GM12864 (cell line): ENCODE data around the gene ATP5ME.

ENCODE experiments used
- DNase-seq: peaks from one replicate; pipeline ENCODE4 v3.0.0-alpha.2; 2011; ENCODE audit warnings: low read depth
- H3K4me3 ChIP-seq: 2 replicates; pipeline ENCODE4 v1.5.1; 2011; ENCODE audit warnings: mild to moderate bottlenecking, low read depth, low read length, control low read depth
- TF ChIP-seq, protein P1 (sequence below): IDR thresholded peaks from 2 replicates; pipeline ENCODE4 v1.5.1; 2011; ENCODE audit warnings: low read depth, mild to moderate bottlenecking, moderate library complexity, low read length, control low read depth, inconsistent platforms; ENCODE audit errors: missing control alignments

ATP5ME gene

DNA sequence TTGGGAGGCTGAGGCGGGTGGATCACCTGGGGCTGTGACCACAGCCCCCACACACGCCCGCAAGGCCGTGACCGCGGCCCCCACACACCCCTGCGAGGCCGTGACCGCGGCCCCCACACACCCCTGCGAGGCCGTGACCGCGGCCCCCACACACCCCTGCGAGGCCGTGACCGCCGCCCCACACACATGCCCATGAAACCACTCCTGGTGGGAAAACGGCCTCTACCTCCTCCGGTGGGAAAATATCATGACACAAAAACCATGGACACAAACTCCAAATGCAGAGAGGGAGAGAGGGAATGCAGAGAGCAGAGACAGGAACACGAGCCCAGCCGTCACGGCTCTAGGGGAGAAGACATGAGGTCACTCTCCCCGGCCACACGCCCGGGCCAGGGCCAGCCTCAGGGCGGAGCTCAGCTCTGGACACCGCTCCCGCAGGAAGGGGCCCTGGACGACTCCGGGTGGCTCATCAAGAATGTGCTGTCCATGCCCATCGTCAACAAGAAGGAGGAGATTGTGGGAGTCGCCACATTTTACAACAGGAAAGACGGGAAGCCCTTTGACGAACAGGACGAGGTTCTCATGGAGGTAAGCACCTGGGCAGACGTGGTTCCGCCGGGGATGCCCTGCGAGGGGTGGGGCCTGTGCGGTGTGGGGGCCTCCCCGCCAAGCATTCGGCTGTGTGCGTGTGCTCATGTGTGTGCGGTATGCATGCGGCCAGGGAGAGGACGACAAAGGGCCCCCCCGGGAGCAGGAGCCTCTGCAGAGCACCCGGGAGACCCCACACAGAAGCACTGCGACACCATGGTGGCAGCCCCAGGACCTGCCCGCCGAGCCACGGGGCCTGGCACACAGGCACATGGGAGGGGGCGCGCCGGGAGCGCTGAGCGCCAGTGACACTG, 17.4 kb downstream of the ATP5ME start:
- DNase-seq: no peak
- TF ChIP-seq, protein P1, sequence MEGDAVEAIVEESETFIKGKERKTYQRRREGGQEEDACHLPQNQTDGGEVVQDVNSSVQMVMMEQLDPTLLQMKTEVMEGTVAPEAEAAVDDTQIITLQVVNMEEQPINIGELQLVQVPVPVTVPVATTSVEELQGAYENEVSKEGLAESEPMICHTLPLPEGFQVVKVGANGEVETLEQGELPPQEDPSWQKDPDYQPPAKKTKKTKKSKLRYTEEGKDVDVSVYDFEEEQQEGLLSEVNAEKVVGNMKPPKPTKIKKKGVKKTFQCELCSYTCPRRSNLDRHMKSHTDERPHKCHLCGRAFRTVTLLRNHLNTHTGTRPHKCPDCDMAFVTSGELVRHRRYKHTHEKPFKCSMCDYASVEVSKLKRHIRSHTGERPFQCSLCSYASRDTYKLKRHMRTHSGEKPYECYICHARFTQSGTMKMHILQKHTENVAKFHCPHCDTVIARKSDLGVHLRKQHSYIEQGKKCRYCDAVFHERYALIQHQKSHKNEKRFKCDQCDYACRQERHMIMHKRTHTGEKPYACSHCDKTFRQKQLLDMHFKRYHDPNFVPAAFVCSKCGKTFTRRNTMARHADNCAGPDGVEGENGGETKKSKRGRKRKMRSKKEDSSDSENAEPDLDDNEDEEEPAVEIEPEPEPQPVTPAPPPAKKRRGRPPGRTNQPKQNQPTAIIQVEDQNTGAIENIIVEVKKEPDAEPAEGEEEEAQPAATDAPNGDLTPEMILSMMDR: no peak
- no peak overlapping the region for H3K4me3 ChIP-seq

DNA sequence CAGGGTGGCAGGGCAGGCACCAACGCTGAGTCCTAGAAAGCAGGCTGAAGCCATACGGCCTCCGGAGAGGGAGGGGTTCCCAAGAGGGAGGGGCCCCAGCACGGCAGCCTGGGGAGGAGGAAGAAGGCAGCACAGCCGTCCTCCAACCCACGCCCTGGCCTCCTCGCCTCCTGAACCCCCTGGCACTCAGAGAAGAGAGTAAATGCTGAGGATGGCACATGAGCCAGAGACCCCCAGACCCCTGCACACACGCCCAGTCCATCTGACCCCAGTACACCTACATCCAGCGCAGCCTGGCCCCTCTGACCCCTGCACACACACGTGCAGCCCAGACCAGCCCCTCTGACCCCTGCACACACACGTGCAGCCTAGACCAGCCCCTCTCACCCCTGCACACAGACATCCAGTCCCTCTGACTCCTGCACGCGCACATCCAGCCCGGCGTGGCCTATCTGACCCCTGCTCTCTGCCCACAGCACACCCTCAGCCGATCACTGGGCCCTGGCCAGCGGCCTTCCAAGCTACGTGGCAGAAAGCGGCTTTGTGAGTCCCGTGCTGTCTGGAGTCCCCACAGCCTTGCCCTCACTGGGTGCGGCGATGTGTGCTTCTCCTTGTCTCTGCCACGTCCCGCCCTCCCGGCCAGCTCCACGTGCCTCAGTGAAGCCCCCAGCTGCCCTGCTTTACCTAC, 18.5 kb downstream of the ATP5ME start:
- DNase-seq: no peak
- H3K4me3 ChIP-seq: no peak overlapping the region
- TF ChIP-seq, protein P1: no peak

DNA sequence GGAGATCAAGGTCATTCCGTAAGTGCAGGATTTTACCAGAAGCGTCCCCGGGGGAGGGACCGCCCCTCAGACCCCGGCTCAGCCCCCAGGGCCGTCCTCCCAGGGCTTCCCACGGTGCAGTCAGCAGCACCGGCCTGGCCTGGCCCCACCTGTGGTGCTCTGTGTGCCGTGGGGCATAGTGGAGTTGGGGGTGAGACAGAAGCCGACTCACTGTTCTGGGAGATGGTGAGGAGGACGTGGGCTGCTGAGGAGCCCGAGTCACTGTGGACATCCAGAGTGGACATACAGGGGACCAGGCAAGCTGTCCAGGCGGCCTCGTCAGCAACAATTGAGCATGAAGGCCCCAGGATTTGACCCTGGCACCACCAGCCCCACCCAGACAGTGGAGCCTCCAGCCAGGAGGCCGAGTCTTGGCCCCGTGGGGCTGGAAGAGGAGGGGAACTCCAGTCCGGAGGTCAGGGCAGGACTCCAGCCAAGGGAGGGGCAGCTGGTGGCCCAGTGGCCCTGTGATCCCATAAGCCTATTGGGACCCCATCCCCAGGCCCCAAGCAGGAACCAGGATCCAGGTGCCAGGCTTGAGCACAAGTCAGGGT, 19.1 kb downstream of the ATP5ME start:
- DNase-seq: no peak
- H3K4me3 ChIP-seq: no peak overlapping the region
- TF ChIP-seq, protein P1: no peak

DNA sequence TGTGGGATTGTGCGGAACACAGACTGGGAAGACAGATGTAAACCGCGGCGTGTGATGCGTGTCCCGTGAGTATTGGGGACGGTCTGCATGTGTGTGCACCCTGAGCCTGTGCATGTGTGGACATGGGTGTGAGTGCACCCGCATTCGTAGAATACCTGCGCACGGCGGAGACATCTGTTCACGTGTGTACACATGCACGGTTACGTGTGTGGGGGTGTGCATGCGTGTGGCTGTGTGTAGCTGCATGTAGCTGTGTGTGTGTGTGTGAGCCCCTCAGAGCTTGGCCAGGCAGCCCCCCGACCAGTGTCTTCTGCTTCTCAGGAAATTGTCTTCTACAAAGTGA, 19.6 kb downstream of the ATP5ME start:
- DNase-seq: no peak

DNA sequence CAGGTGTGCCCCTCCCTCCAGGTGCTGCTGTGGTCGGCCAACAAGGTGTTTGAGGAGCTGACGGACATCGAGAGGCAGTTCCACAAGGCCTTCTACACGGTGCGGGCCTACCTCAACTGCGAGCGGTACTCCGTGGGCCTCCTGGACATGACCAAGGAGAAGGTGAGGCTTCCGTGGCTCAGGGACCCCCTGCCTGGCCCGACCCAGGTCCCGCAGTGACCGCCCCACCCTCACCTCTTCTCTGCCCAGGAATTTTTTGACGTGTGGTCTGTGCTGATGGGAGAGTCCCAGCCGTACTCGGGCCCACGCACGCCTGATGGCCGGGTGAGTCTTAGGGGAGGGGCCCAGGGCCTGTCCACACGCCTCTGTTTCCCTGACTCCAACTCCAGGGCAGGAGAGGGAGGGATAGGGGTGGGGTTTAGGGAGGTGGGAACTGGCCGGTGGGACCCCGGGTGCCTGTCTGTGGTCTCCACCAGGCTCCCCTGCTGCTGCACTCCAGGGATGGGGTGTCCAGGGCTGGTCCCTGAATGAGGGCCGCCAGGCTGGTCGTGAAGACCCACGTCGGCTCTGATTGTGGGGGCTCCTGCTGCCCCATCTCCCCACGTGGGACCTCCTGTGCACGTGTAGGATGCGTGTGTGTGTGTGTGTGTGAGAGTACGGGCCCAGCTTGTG, 20.1 kb downstream of the ATP5ME start:
- TF ChIP-seq, protein P1: no peak
- DNase-seq: no peak
- no peak overlapping the region for H3K4me3 ChIP-seq

More for the DNA sequence above, 19.6 kb downstream of the ATP5ME start:
- H3K4me3 ChIP-seq: no peak overlapping the region
- TF ChIP-seq, protein P1: no peak

DNA sequence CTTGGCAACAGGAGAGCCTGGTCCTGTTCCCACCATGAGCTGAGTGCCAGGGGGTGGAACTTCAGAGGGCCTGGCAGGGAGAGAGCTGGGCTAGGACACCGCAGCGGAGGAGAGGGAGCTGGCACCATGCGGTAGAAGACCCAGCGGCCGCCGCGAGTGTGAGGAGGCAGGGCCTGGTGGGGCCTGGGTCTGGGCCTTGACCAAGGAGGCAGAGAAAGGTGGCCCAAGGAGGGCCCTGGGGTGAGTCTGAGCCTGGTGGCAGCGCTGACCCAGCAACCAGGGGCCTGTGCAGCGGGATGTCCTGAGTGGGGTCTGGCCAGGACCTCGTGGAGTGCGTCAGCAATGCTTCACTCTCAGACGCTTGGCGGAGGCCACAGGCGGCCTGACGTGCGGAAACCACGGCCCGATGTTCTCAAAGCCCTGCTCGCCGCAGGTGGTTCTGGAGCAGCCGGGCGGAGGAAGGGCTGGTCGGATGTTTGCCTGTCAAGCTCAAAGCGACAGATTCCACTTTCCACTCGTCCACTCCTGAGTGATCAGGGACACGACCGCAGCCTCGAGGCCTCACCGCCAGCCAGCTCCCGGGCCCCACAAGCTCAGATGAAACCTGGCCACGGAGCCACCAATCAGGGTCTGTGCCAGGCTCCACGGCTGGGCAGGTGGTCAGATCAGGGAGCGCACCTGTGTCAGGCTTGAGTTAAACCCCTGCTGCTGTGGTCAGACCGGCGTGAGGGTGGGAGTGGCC, 20.8 kb downstream of the ATP5ME start:
- TF ChIP-seq, protein P1: no peak
- H3K4me3 ChIP-seq: no peak overlapping the region
- DNase-seq: no peak
